Neural cell (in vitro differentiated cells): ENCODE results near the gene RNASE2. TPM values are rescaled to one million over a fixed set of nuclear protein-coding genes. Genes with fewer than 3 reads are reported as not detected.
"Not testable (repeated sequence)": the region's sequence is repeated elsewhere in the genome, so short reads cannot be mapped to it uniquely, and the experiment has no call there.

Source experiments
- H2AFZ ChIP-seq: fragments of 200-600, 300-800 bp; sonication (generic), shearing (Covaris generic); 2 replicates; pipeline ENCODE4 v1.6.0; 2014; ENCODE audit warnings: low read depth, mild to moderate bottlenecking, antibody characterized with exemption, low read length, moderate library complexity
- H3F3A ChIP-seq: fragments of 200-600 bp; shearing (Covaris generic); 2 replicates; pipeline ENCODE4 v1.6.1; 2016; ENCODE audit warnings: mild to moderate bottlenecking, moderate library complexity, mixed read lengths, antibody characterized with exemption, low read length; ENCODE audit not compliant: insufficient read depth, poor library complexity, severe bottlenecking
- H3K27ac ChIP-seq: fragments of 200-600, 300-800 bp; sonication (generic), shearing (Covaris generic); 2 replicates; pipeline ENCODE4 v1.5.1; 2014; ENCODE audit warnings: mild to moderate bottlenecking, low read length, moderate library complexity
- H3K27me3 ChIP-seq: fragments of 300-800, 200-600 bp; sonication (generic), shearing (Covaris generic); 2 replicates; pipeline ENCODE4 v1.6.0; 2014; ENCODE audit warnings: mild to moderate bottlenecking, low read depth, low read length, moderate library complexity; ENCODE audit not compliant: insufficient read depth
- H3K36me3 ChIP-seq: fragments of 300-800, 200-600 bp; sonication (generic), shearing (Covaris generic); 2 replicates; pipeline ENCODE4 v1.5.1; 2014; ENCODE audit warnings: mild to moderate bottlenecking, antibody characterized with exemption, low read length, moderate library complexity; ENCODE audit not compliant: insufficient read depth
- H3K4me2 ChIP-seq: fragments of 300-800, 200-600 bp; sonication (generic), shearing (Covaris generic); 2 replicates; pipeline ENCODE4 v1.6.0; 2014; ENCODE audit warnings: mild to moderate bottlenecking, low read length
- H3K4me3 ChIP-seq: fragments of 300-800, 200-600 bp; sonication (generic), shearing (Covaris generic); 2 replicates; pipeline ENCODE4 v1.5.1; 2014; ENCODE audit warnings: mild to moderate bottlenecking, low read length, moderate library complexity
- H3K79me2 ChIP-seq: fragments of 200-600 bp; shearing (Covaris generic); replicated peaks from 2 replicates; pipeline ENCODE4 v1.6.0; 2014; ENCODE audit warnings: mild to moderate bottlenecking, low read length, moderate library complexity; ENCODE audit not compliant: insufficient read depth
- H3K9ac ChIP-seq: fragments of 300-800, 200-600 bp; sonication (generic), shearing (Covaris generic); 2 replicates; pipeline ENCODE4 v1.6.1; 2016; ENCODE audit warnings: mild to moderate bottlenecking, low read length, mixed read lengths
- H3K9me2 ChIP-seq: fragments of 200-600 bp; shearing (Covaris generic); 2 replicates; pipeline ENCODE4 v1.6.1; 2016; ENCODE audit warnings: mild to moderate bottlenecking, low read length, mixed read lengths; ENCODE audit not compliant: insufficient read depth
- H3K9me3 ChIP-seq: fragments of 200-600, 300-800 bp; sonication (generic), shearing (Covaris generic); 2 replicates; pipeline ENCODE4 v1.6.1; 2016; ENCODE audit warnings: mild to moderate bottlenecking, mixed run types, low read length, moderate library complexity, mixed read lengths
- H4K20me1 ChIP-seq: fragments of 200-600 bp; shearing (Covaris generic); 2 replicates; pipeline ENCODE4 v1.6.1; 2016; ENCODE audit warnings: mild to moderate bottlenecking, mixed run types; ENCODE audit not compliant: insufficient read depth
- CTCF ChIP-seq: fragments of 450-650 bp; IDR thresholded peaks from 2 replicates; pipeline ENCODE4 v1.5.1; 2014; ENCODE audit warnings: antibody characterized with exemption, mild to moderate bottlenecking, moderate library complexity; ENCODE audit not compliant: poor library complexity, severe bottlenecking
- EP300 ChIP-seq: fragments of 450-650 bp; conservative IDR thresholded peaks from 2 replicates; pipeline ENCODE4 v1.6.1; 2014; ENCODE audit warnings: antibody characterized with exemption, mild to moderate bottlenecking, moderate library complexity; ENCODE audit not compliant: poor library complexity, severe bottlenecking
- EZH2 ChIP-seq: fragments of 200-600, 300-800 bp; shearing (Covaris generic), sonication (generic); IDR thresholded peaks from 2 replicates; pipeline ENCODE4 v1.6.1; 2014; ENCODE audit warnings: antibody characterized with exemption, low read length, borderline replicate concordance, mild to moderate bottlenecking; ENCODE audit not compliant: insufficient read depth, poor library complexity, severe bottlenecking
- MXI1 ChIP-seq: fragments of 450-650 bp; conservative IDR thresholded peaks from 2 replicates; pipeline ENCODE4 v1.6.1; 2014; ENCODE audit warnings: antibody characterized with exemption, mild to moderate bottlenecking; ENCODE audit not compliant: poor library complexity, severe bottlenecking
- POLR2AphosphoS5 ChIP-seq: IDR thresholded peaks from 2 replicates; pipeline ENCODE4 v1.6.1; 2012
- RAD21 ChIP-seq: fragments of 450-650 bp; conservative IDR thresholded peaks from 2 replicates; pipeline ENCODE4 v1.6.1; 2014; ENCODE audit warnings: antibody characterized with exemption, mild to moderate bottlenecking, moderate library complexity
- REST ChIP-seq: IDR thresholded peaks from 2 replicates; pipeline ENCODE4 v1.6.1; 2012; ENCODE audit warnings: borderline replicate concordance
- SMC3 ChIP-seq: fragments of 450-650 bp; conservative IDR thresholded peaks from 2 replicates; pipeline ENCODE4 v1.6.1; 2014; ENCODE audit warnings: antibody characterized with exemption, mild to moderate bottlenecking, moderate library complexity; ENCODE audit not compliant: poor library complexity
- TAF1 ChIP-seq: IDR thresholded peaks from 2 replicates; pipeline ENCODE4 v1.6.1; 2012; ENCODE audit warnings: low read depth
- polyA plus RNA-seq: library from polyadenylated mRNA; depleted of rRNA; stranded (reverse); fragments of >200 nt; gene quantifications from 2 replicates; pipeline ENCODE4 v1.2.3, GENCODE V29; 2014

RNASE2 gene
- polyA plus RNA-seq, 1 donor from 2014 or later, result not detected

DNA sequence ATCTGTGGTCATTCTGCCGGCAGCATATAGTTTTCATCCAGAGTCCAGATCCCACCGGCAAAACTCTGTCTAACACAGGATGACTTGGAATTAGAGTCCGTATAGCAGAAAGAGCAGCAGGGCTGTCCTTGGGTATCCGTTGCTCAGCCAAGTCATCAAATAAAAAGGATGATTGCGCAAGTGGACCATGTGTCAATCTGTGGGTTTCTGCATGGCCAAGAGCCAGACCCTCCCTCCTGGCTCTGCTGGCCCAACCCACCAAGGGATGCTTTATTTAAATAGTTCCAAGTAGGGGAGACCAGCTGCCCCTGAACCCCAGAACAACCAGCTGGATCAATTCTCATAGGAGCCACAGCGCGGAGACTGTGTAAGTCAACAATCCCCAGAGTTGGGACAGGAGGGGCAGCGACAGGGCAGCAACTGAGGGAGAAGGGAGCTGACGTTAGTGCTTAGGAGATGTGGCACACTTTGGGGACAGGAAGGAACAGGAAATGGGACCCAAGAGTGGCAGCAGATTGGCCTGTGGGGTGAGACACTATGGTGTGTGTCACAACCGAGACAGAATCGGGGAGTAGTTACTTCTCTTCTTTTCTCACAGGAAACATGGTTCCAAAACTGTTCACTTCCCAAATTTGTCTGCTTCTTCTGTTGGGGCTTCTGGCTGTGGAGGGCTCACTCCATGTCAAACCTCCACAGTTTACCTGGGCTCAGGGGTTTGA, 36.1 kb upstream of the RNASE2 start:
- not testable (repeated sequence) for H3K9me2 ChIP-seq, H3K4me2 ChIP-seq, H2AFZ ChIP-seq, H3F3A ChIP-seq, H3K9me3 ChIP-seq, H3K27me3 ChIP-seq, H4K20me1 ChIP-seq, H3K9ac ChIP-seq, H3K4me3 ChIP-seq, H3K27ac ChIP-seq, H3K79me2 ChIP-seq, H3K36me3 ChIP-seq

- H3K4me2 ChIP-seq, H2AFZ ChIP-seq, H3K9me2 ChIP-seq, H3F3A ChIP-seq, H3K36me3 ChIP-seq, H3K9ac ChIP-seq, H4K20me1 ChIP-seq, H3K79me2 ChIP-seq, H3K27me3 ChIP-seq, H3K27ac ChIP-seq, H3K9me3 ChIP-seq, H3K4me3 ChIP-seq: not testable (repeated sequence)
Measured at GRCh38 chr14:20923766-20924297, 31.5 kb upstream of the RNASE2 start.

DNA sequence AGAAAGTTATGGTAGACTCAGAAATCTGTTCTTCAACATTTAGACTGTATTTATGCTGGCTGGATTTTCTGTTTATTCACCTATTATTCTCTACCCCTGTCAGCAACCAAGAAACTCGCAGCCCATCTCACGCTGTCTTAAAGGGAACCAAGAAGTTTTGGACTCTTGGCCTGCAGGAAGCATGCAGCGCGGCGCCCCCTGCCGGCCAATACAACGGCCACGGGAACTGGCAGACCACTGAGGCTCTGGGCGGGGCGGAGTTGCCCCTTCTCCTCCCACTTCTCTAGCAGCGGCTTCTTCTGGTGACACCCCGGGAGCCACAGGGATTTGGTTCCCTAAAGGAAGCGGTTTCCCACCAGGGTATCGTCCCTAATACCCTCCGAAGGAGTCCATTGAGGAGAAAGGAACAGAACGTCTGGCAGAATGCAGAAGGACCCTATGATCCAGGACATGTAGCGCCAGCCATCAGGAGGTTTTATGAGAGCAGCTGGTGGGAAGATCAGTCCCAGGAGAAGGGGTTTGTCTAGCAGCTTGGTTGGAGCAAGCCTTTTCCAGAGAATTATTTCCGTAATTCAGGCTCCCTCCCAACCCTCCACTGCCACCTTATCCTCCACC, 21.0 kb upstream of the RNASE2 start:
- Histone ChIP-seq H3K36me3 (no peaks in the 10 kb centered on the region), H3K9me2 (no peaks in the 10 kb centered on the region), H3F3A (no peaks in the 10 kb centered on the region), H3K4me2 (no peak overlapping the region), H3K27me3 (no peaks in the 10 kb centered on the region), H3K9ac (no peak overlapping the region), H2AFZ (no peak overlapping the region), H4K20me1 (no peaks in the 10 kb centered on the region), H3K27ac (no peak overlapping the region), H3K4me3 (no peak overlapping the region), H3K79me2 (no peaks in the 10 kb centered on the region), H3K9me3 (no peaks in the 10 kb centered on the region)
- TF ChIP-seq RAD21 (no peak), REST (no peak), CTCF (no peak), EP300 (no peak), POLR2AphosphoS5 (no peak), EZH2 (no peak), TAF1 (no peak), SMC3 (no peak), MXI1 (no peak)
